ENCODE measurements around the gene TBX1.
A peak's percentile ranks its signal among the peaks of the same experiment; 100 is the strongest.

The TBX1 gene

GRCh38 chr22:19760058-19760950 is at the start of gene TBX1:
TSS of gene TBX1 (plus strand) at chr22:19760778. CDS start at chr22:19760844, 66 bp downstream.
- no peak for DNase-seq (ENCODE audit: low read depth in 3 of 3)

- no peak for DNase-seq (ENCODE audit: low read depth in 3 of 3)
Measured at GRCh38 chr22:19713245-19713644, 47.3 kb upstream of the TBX1 start.

DNA sequence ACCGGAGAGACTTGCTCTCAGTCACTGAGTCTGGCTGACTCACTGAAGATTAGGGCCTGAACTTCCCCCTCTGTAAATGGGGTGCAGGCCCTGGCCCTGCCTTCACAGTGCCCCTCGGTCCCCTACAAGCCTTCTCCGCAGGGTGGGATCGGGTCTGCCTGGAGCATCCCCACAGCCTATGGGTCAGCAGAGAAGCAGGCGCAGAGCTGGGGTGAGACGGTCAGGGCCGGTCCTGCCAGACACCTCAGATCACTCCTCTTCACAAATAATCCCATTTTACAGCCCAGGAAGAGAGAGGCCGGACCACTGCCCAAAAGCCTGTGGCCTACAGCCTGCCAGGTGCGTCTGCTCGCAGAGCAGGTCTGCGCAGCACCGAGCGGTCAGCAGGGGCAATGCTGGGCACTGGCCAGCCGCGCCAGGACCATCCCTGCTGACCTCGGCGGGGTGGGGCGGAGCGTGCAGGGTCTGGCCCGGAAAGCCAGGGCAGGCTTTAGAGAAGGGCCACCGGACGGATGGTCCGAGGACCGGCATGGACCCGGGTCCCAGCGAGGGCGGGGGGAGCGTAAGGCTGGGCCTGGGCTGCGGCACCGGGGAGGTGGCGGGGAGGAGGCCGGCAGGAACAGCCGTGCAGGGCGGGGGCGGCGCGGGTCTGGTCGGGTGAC is 46.8 kb upstream of the TBX1 start:
- DNase-seq (ENCODE audit: low read depth in 3 of 3), result no peak

DNA sequence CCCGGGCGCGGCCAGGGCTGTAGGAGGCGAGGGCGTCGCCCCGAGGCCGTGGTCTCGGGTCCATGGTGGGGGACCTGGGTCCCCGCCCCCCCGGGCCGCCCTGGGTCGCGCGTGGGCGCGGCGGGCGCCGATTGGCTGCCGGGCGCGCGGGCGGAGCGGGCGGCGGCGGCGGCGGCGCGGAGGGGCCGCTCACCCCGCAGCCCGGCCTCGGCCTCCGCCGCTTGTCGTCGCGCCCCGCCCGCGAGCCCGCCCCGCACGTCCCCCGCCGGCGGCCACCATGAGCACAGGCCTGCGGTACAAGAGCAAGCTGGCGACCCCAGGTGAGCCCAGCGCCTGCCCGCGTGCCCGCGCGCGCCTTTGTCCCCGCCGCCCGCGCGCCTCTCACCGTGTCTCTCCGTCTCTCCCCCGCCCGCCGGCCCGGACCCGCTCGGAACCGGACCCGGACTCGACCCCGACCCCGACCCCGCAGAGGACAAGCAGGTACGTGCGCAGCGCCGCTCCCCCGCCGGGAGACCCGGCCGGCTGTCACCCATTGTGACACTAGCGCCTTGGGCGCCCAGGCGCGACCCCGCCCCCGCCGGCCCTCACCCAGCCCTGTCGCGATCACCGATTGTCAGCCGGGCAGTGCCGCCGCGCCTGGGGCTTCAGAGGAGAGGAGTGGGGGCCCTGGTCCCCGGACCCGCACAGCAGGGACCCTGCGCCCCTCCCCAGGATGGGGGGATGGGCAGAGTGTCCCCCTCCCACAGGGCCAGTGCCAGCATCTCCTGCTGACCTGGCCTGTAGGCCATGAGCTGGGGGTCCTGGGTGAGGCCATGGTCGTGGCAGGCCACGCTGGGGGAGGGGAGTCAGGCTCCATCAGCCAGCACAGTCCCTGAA is 46.0 kb upstream of the TBX1 start, which contains the start of gene SEPTIN5:
Gene SEPTIN5, plus strand, starts transcription at position 192 of the 876 bp plus-strand sequence. Its CDS starts 86 bp downstream, at position 278.
- DNase-seq (ENCODE audit: low read depth in 3 of 3), result no peak

DNA sequence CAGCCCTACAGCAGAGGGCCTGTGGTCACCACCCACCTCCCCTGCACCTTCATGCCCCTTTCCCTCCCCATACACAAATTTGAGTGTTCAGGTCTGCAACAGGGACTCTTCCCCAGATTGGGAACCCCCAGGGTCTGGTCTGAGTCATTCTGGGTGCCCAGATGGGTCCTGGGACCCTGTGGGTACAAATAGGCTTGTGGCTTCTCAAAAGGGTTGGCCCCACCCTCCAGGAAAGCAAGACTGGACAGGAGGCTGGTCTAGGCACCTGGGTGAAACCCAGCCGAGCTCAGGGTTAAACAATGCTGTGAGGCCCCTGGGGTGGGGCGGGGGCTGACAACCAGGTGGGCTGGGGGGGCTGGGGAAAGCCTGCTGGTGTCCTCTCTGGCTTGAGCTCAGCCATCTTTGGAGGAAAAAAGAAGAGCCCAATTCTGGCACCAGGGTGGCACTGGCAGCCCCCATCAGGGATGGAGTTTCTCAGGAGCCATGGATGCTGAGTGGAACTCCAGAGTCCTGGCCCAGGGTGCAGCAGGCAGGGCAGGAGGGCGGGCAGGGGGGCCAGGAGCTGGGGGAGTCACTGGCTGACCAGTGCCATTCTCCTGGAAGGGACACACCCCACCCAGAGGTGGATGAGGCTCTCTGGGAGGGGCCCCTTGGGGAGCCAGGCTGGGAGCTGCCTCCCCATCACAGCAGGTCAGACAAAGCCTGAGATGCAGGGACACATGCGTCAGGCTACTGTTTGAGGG is 45.2 kb upstream of the TBX1 start:
- no peak for DNase-seq (ENCODE audit: low read depth in 3 of 3)

- no peak for DNase-seq (ENCODE audit: low read depth in 3 of 3)
Measured at GRCh38 chr22:19716041-19716828, 44.3 kb upstream of the TBX1 start.

DNA sequence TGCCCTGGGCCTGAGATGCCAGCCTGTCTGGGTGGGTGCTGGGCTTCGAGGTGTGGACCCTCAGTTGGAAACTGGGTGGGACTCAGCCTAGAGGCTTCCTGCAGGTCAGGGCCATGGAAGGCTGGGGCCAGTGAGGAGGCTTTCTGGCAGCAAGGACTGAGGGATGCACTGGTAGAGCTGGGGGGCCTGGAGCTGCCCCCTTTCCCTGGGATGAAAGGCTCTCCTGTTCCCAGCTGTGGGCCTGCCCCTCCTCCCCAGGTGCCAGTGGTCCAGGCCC is 43.8 kb upstream of the TBX1 start:
- no peak for DNase-seq (ENCODE audit: low read depth in 3 of 3)

DNA sequence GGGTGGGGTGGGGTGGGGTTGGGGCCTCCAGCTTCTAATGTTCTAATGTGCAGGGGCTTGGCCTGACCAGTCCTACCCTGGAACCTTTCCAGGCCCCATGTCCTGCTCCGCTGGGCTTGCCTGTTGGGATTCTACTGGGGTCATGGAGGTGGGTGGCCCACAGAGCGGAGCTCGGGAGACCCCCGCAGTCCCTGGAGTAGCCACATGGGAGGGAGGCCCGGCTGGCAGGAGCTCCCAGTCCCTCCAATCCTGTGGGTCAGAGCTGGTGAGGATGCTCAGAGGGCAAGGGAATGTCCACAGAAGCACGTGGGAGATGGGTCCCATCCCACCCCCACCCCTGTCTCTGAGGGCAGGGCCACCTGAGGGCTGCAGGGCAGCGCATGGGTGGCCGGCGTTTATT is 43.4 kb upstream of the TBX1 start:
- DNase-seq (ENCODE audit: low read depth in 3 of 3), result no peak

DNA sequence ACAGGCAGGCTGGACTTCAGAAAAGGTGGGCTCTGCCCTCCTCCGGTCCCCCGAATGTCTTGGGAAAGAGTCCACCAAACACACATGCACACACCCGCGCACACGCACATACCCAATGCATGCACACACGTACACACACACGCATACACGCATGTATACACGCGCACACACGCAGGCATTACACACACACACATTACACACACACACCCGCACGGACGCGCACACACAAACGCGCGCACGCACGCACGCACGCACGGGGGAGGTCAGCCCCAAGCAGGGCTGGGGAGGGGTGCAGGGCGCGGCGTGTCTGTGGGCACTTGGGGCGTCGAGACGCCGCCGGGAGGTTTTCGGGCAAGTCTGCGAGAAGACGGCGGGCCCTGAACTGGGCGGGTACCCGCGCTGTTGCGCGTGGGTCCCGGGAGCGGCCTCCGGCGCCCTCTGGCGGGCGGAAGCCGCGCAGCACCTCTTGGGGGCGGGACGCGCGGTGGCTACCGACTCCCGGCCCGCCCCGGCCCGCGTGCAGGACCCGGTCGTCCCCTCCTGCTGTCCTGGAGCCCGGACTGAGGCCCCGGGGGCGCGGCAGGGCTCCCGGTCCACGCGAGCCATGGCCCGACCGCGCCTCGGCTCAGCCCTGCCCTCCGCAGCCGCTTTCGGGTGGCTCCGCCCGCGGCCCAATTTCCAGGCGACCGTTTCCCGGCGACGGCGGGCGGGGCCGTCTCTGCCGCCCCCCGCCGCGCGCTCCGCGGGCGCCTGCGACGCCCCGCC is 42.7 kb upstream of the TBX1 start:
- peak; percentile 54 to 63 (median 62) for DNase-seq (ENCODE audit: low read depth in 3 of 3)

DNA sequence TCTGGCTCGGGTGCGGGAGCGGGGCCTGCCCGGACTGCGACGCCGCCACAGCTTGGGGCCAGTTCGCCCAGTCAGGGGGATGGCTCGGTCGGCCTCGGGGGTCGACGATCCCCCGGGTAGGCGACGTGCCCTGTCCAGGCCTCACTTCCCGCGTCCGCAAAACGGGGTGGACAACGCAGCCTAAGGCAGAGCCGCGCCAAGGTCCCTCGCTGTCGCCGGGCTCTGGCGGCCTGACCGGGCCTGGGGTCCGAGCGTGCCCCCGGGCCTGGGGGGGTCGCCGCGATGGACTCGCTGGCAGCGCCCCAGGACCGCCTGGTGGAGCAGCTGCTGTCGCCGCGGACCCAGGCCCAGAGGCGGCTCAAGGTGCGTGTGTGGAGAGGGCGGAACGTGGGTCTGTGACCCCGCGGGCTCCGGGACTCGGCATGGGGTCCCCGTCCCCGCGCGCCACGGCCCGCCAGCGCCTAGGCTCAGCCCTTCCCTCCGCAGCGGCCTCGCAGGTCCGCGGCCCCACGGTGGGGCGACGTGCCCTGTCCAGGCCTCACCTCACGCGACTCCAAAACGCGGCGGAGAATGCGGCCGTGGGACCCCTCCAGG is 42.0 kb upstream of the TBX1 start:
- no peak for DNase-seq (ENCODE audit: low read depth in 3 of 3)

- no peak for DNase-seq (ENCODE audit: low read depth in 3 of 3)
Measured at GRCh38 chr22:19719050-19719482, 41.5 kb upstream of the TBX1 start.

DNA sequence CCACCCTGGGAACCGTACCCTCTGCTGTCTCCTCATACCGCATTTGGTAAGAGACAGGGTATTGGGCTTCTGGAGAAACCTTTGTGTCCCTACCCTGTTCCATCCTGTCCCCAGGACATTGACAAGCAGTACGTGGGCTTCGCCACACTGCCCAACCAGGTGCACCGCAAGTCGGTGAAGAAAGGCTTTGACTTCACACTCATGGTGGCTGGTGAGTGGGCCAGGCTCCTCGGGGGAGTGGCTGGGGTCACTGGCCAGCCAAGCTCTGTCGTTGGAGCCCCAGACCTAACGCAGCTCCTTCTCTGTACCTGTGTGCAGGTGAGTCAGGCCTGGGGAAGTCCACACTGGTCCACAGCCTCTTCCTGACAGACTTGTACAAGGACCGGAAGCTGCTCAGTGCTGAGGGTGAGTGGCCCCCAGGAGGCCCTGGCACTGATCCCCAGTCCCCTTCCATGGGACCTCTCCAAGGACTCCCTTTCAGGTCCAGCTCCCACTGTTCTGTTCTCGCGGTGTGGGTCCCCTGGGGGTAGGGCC is 41.0 kb upstream of the TBX1 start:
- DNase-seq (ENCODE audit: low read depth in 3 of 3), result no peak

- no peak for DNase-seq (ENCODE audit: low read depth in 3 of 3)
Measured at GRCh38 chr22:19720150-19720827, 40.3 kb upstream of the TBX1 start.

DNA sequence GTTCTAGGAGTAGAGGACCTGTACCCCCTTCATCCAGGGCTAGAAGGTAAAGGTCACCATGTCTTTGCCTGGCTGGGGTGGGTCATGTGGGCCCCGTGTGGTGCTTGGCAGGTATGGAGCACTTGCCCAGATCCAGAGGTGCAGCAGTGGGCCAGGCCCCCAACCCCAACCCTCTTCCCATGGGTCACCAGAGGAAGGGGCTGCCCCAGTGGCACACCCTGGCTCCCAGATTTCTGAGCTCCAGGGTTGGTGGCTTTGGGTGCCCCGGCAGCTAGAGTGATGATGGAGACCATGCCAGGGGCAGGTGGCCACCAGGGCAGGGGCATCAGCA is 39.6 kb upstream of the TBX1 start:
- DNase-seq (ENCODE audit: low read depth in 3 of 3), result no peak

DNA sequence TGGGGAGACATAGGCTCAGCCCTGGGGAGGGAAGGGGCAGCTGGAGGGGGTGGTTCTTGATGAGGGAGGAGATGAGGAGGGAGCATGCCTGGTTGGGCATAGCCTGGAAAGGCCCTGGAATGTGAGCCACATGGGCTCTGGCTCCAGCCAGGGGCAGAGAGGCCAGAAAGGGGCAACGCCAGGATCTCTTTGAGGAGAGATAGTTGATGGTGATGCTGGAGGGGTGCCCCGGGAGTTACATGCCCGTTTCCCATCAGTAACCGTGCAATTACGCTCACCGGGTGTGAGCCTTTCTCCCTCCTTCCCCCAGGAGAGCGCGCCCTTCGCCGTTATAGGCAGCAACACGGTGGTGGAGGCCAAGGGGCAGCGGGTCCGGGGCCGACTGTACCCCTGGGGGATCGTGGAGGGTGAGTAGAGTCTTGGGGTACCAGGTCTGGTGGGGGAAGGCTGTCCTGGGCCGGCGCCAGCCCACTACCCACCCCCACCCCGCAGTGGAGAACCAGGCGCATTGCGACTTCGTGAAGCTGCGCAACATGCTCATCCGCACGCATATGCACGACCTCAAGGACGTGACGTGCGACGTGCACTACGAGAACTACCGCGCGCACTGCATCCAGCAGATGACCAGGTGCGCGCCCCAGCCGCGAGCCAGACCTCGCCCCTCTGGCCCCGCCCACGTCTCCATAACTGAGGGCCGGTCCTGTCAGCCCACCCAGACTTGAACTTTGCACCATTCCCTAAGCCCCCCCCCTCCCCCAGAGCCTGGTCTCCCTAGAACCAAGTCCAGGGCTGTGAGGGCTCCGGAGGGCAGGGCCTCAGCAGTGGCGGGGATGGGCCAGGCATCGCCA is 39.0 kb upstream of the TBX1 start:
- no peak for DNase-seq (ENCODE audit: low read depth in 3 of 3)

DNA sequence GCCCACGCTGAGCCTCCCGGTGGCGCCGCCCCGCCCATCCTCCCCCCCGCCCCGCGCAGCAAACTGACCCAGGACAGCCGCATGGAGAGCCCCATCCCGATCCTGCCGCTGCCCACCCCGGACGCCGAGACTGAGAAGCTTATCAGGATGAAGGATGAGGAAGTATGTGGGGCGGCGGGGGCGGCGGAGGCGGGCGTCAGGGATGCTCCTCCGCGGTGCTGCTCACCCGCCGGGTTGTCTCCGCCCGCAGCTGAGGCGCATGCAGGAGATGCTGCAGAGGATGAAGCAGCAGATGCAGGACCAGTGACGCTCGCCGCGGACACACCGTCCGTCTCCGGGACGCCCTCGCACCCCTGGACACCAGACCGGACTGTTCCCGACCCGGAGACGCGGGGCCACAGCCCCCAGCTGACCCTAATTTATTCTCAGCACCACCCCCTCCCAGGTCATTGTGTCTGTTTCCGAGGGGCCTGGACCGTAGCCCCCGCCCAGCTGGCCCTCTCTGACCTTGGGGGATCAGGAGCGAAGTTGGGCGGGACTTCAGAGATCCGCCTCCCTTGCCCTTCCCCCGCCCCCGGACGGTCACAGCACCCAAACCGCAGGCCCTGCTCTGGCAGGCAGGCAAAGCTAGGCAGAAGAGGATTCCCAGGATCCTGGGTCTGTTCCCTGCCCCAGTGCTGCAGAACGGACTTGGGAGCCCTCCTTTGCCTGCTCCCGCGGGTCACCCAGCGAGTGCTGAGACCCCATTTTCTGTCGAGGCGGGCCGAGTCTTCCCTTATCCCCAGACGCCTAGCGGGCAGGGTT is 38.2 kb upstream of the TBX1 start:
- DNase-seq (ENCODE audit: low read depth in 3 of 3), result no peak

DNA sequence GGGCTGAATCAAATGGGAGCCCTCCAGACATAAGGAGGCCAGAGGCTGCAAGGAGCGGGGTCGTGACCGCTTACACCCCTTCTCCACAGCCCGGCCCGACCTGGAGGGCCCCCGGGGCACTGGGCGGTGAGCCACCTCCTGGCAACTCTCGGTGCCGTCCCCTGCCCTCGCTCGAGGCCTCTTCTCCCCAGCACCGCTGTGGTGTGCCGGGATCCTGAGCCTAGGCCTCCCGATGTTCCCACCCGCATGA is 37.7 kb upstream of the TBX1 start:
- no peak for DNase-seq (ENCODE audit: low read depth in 3 of 3)
